SU-DHL-6 (cell line): ENCODE results near the gene CEP44.

Source experiments
- EZH2phosphoT487 ChIP-seq: fragments of 200-600 bp; sonication (generic), shearing (Covaris generic); conservative IDR thresholded peaks from 2 replicates; pipeline ENCODE4 v1.6.1; 2018; ENCODE audit warnings: mild to moderate bottlenecking, antibody characterized with exemption, low read length, moderate library complexity, mixed read lengths
- TF ChIP-seq, protein P1 (sequence below): fragments of 200-600 bp; sonication (generic); IDR thresholded peaks from one replicate; pipeline ENCODE4 v1.5.1; 2017; ENCODE audit warnings: antibody characterized with exemption, mild to moderate bottlenecking, low read length, moderate library complexity; ENCODE audit not compliant: insufficient read depth, poor library complexity, severe bottlenecking

DNA sequence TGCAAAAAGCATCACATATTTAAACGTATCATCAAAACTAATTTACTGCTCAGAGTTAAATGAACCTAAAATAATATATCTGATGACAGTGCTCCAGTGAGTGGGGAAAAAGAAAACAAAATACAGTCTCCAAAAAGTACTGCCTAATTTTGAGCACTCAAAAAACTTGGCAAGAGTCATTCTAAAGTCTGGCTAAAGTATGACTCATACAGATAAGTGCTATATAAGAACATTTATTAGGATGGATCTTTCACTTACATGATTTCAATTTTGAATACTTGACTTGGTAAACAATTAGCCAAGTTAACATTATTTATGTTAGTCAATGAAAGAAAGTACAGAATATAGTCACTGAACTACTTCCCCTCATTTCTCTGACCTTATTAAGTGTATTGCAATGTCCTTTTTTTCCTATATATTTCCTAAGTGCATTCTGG is 27.4 kb upstream of the CEP44 start:
- TF ChIP-seq, protein P1, sequence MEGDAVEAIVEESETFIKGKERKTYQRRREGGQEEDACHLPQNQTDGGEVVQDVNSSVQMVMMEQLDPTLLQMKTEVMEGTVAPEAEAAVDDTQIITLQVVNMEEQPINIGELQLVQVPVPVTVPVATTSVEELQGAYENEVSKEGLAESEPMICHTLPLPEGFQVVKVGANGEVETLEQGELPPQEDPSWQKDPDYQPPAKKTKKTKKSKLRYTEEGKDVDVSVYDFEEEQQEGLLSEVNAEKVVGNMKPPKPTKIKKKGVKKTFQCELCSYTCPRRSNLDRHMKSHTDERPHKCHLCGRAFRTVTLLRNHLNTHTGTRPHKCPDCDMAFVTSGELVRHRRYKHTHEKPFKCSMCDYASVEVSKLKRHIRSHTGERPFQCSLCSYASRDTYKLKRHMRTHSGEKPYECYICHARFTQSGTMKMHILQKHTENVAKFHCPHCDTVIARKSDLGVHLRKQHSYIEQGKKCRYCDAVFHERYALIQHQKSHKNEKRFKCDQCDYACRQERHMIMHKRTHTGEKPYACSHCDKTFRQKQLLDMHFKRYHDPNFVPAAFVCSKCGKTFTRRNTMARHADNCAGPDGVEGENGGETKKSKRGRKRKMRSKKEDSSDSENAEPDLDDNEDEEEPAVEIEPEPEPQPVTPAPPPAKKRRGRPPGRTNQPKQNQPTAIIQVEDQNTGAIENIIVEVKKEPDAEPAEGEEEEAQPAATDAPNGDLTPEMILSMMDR, result no peak
- no peak for TF ChIP-seq EZH2phosphoT487
